ENCODE measurements around the gene SFMBT1. TPM values are rescaled to one million over a fixed set of nuclear protein-coding genes. Genes with fewer than 3 reads are reported as not detected.

SFMBT1 gene
- total RNA-seq, 2 donors from 2014 or later: 6.9 to 17.6 TPM

- Histone ChIP-seq H3K36me3 (replicated peaks in 1 of 2; ENCODE audit: insufficient read depth in 1 of 2, low read depth in 2 of 2) (no peaks in the 10 kb centered on the region), H3K27me3 (no peaks in the 10 kb centered on the region), H3K27ac (no peak overlapping the region), H3K4me3 (no peak overlapping the region), H3K9me3 (no peaks in the 10 kb centered on the region), H3K4me1 (peaks cover 8% of the 10 kb centered on the region)
- no peak for TF ChIP-seq POLR2A (IDR thresholded peaks at IDR 0.05)
- TF ChIP-seq CTCF (IDR thresholded peaks at IDR 0.05): no peak
- ATAC-seq: no peak
- WGBS, 2 donors: 77 to 91% methylated on average over 3 of the region's 3 CpGs
- intact Hi-C loops (cut with DNase I): no loop called here
- DNase-seq: no peak
These were observed 173.6 kb downstream of the SFMBT1 start for GRCh38 chr3:52872245-52872644.

DNA sequence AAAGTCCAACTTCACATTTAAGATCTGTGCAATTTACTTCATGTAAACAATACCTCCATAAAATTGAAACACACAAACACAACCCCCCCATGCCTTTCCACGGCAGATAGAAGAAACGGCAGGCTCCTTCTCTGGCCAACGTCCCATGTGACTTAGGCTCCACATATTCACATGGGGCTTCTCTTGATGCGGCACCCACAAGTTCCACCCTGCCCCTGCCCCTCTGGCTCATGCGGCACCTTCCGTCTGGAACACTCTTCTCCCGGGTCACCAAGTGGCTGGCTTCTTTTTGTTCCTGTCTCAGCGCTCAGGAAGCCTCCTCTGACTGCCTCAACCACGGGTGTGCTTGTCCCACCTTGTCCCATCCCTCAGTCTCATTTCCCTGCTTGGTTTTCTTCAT, 174.1 kb downstream of the SFMBT1 start:
- TF ChIP-seq POLR2A (IDR thresholded peaks at IDR 0.05) (no peak), CTCF (IDR thresholded peaks at IDR 0.05) (no peak)
- H3K27me3 ChIP-seq: no peaks in the 10 kb centered on the region
- no peaks in the 10 kb centered on the region for H3K36me3 ChIP-seq (replicated peaks in 1 of 2; ENCODE audit: insufficient read depth in 1 of 2, low read depth in 2 of 2)
- no peak overlapping the region for H3K27ac ChIP-seq
- DNase-seq (no peak), ATAC-seq (no peak)
- intact Hi-C loops (cut with DNase I): no loop called here
- no peaks in the 10 kb centered on the region for H3K9me3 ChIP-seq
- H3K4me1 ChIP-seq: peaks cover 8% of the 10 kb centered on the region
- no peak overlapping the region for H3K4me3 ChIP-seq
- WGBS, 2 donors: 68 to 71% methylated on average over 9 of the region's 9 CpGs

- H3K27me3 ChIP-seq: no peaks in the 10 kb centered on the region
- no peak overlapping the region for H3K27ac ChIP-seq
- peaks cover 8% of the 10 kb centered on the region for H3K4me1 ChIP-seq
- TF ChIP-seq POLR2A (IDR thresholded peaks at IDR 0.05) (no peak), CTCF (IDR thresholded peaks at IDR 0.05) (no peak)
- no peak for ATAC-seq
- intact Hi-C loops (cut with DNase I): no loop called here
- WGBS, 2 donors: 92 to 93% methylated on average over 4 to 10 of the region's 10 CpGs
- H3K4me3 ChIP-seq: no peak overlapping the region
- DNase-seq: no peak
- H3K9me3 ChIP-seq: no peaks in the 10 kb centered on the region
- H3K36me3 ChIP-seq (replicated peaks in 1 of 2; ENCODE audit: insufficient read depth in 1 of 2, low read depth in 2 of 2): no peaks in the 10 kb centered on the region
These were observed 175.4 kb downstream of the SFMBT1 start for GRCh38 chr3:52870471-52870870.

GRCh38 chr3:52866427-52866826, 179.4 kb downstream of the SFMBT1 start:
- no peak for DNase-seq
- Histone ChIP-seq H3K36me3 (replicated peaks in 1 of 2; ENCODE audit: insufficient read depth in 1 of 2, low read depth in 2 of 2) (no peaks in the 10 kb centered on the region), H3K4me3 (no peak overlapping the region), H3K4me1 (peaks cover 4% of the 10 kb centered on the region), H3K9me3 (no peaks in the 10 kb centered on the region), H3K27ac (no peak overlapping the region), H3K27me3 (no peaks in the 10 kb centered on the region)
- no peak for ATAC-seq
- WGBS, 2 donors: 93 to 95% methylated on average over 12 of the region's 12 CpGs
- intact Hi-C loops (cut with DNase I): no loop called here
- TF ChIP-seq POLR2A (IDR thresholded peaks at IDR 0.05): no peak

DNA sequence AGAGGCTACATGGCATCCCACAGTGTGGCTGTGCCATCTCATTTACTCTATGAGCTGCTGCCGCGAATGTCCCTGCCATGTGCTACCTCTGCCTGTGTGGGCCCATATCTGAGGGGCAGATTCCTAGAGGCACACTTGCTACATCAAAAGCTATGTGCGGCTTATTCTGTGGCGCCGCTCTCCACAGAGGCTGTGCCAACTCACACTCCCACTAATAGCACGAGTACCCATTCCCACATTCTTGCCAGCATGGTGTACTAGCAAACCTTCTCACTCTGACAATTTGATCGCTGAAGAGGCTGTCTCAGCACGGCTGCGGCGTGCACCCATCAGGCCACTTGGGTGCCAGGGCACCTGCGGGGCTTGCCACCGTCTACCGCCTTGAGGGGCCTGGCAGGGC, 179.9 kb downstream of the SFMBT1 start:
- Histone ChIP-seq H3K27ac (no peak overlapping the region), H3K27me3 (no peaks in the 10 kb centered on the region), H3K4me3 (no peak overlapping the region), H3K36me3 (replicated peaks in 1 of 2; ENCODE audit: insufficient read depth in 1 of 2, low read depth in 2 of 2) (no peaks in the 10 kb centered on the region), H3K9me3 (no peaks in the 10 kb centered on the region), H3K4me1 (peaks cover 4% of the 10 kb centered on the region)
- DNase-seq (no peak), ATAC-seq (no peak)
- TF ChIP-seq CTCF (IDR thresholded peaks at IDR 0.05) (no peak), POLR2A (IDR thresholded peaks at IDR 0.05) (no peak)
- intact Hi-C loops (cut with DNase I): no loop called here
- 93 to 99% methylated on average over 11 to 13 of the region's 13 CpGs for WGBS, 2 donors
